Measurements from ENCODE around the gene LRRC49.

The LRRC49 gene

GRCh38 chr15:71049706-71050422 is 157.2 kb downstream of the LRRC49 start:
- DNase-seq (ENCODE audit: low read depth, low spot score), result no peak

- DNase-seq (ENCODE audit: low read depth, low spot score), result no peak
Measured at GRCh38 chr15:71050461-71050860, 157.8 kb downstream of the LRRC49 start.

- no peak for DNase-seq (ENCODE audit: low read depth, low spot score)
Measured at GRCh38 chr15:71051539-71051938, 158.9 kb downstream of the LRRC49 start.

- DNase-seq (ENCODE audit: low read depth, low spot score), result no peak
Measured at GRCh38 chr15:71052356-71052755, 159.7 kb downstream of the LRRC49 start.

- DNase-seq (ENCODE audit: low read depth, low spot score), result no peak
Measured at GRCh38 chr15:71054286-71054952, 161.8 kb downstream of the LRRC49 start.

GRCh38 chr15:71055461-71055860 is 162.8 kb downstream of the LRRC49 start:
- DNase-seq (ENCODE audit: low read depth, low spot score), result no peak

- DNase-seq (ENCODE audit: low read depth, low spot score), result no peak
Measured at GRCh38 chr15:71056111-71056510, 163.5 kb downstream of the LRRC49 start.

GRCh38 chr15:71057143-71057542 is 164.5 kb downstream of the LRRC49 start:
- no peak for DNase-seq (ENCODE audit: low read depth, low spot score)

GRCh38 chr15:71057581-71057980 is 165.0 kb downstream of the LRRC49 start:
- no peak for DNase-seq (ENCODE audit: low read depth, low spot score)

GRCh38 chr15:71060983-71061382 is 168.4 kb downstream of the LRRC49 start:
- no peak for DNase-seq (ENCODE audit: low read depth, low spot score)

GRCh38 chr15:71066983-71067382 is 174.4 kb downstream of the LRRC49 start:
- no peak for DNase-seq (ENCODE audit: low read depth, low spot score)

GRCh38 chr15:71069693-71070092 is 177.1 kb downstream of the LRRC49 start:
- no peak for DNase-seq (ENCODE audit: low read depth, low spot score)

GRCh38 chr15:71071529-71071928 is 178.9 kb downstream of the LRRC49 start:
- no peak for DNase-seq (ENCODE audit: low read depth, low spot score)

GRCh38 chr15:71072423-71072822 is 179.8 kb downstream of the LRRC49 start:
- DNase-seq (ENCODE audit: low read depth, low spot score), result no peak

GRCh38 chr15:71078506-71079207 is 186.0 kb downstream of the LRRC49 start:
- no peak for DNase-seq (ENCODE audit: low read depth, low spot score)

- DNase-seq (ENCODE audit: low read depth, low spot score), result no peak
Measured at GRCh38 chr15:71079208-71080044, 186.8 kb downstream of the LRRC49 start.

- DNase-seq (ENCODE audit: low read depth, low spot score), result no peak
Measured at GRCh38 chr15:71080166-71080565, 187.5 kb downstream of the LRRC49 start.

GRCh38 chr15:71080705-71081104 is 188.1 kb downstream of the LRRC49 start:
- DNase-seq (ENCODE audit: low read depth, low spot score), result no peak

GRCh38 chr15:71082803-71083202 is 190.2 kb downstream of the LRRC49 start:
- DNase-seq (ENCODE audit: low read depth, low spot score), result no peak

- DNase-seq (ENCODE audit: low read depth, low spot score), result no peak
Measured at GRCh38 chr15:71083349-71083748, 190.7 kb downstream of the LRRC49 start.

- DNase-seq (ENCODE audit: low read depth, low spot score), result no peak
Measured at GRCh38 chr15:71084264-71084663, 191.6 kb downstream of the LRRC49 start.

- DNase-seq (ENCODE audit: low read depth, low spot score), result no peak
Measured at GRCh38 chr15:71085809-71086208, 193.2 kb downstream of the LRRC49 start.

All from brain pericyte (primary cell).